Memory B cell (primary cell): Measurements from ENCODE around the gene SPATS2L.

ENCODE experiments used
- ATAC-seq: fragments of 150-1000 bp; cut with Tn5 transposase; 2 replicates; pipeline ENCODE4 v1.10.0; 2021; ENCODE audit warnings: low read depth, mild to moderate bottlenecking, moderate library complexity
- DNase-seq, 2 donors: peaks; one replicate each; pipeline ENCODE4 v3.0.0; 2022; ENCODE audit warnings: low spot score in 2 of 2
- H3K27ac Mint-ChIP-seq: one replicate; pipeline ENCODE4 v1.8.0; 2022; ENCODE audit warnings: mild to moderate bottlenecking, moderate library complexity, mixed read lengths
- H3K27me3 Mint-ChIP-seq: one replicate; pipeline ENCODE4 v1.8.0; 2022; ENCODE audit warnings: mixed read lengths
- H3K36me3 Mint-ChIP-seq: one replicate; pipeline ENCODE4 v1.8.0; 2022; ENCODE audit warnings: mild to moderate bottlenecking, mixed read lengths
- H3K4me1 Mint-ChIP-seq: one replicate; pipeline ENCODE4 v1.8.0; 2022; ENCODE audit warnings: mixed read lengths
- H3K4me3 Mint-ChIP-seq: one replicate; pipeline ENCODE4 v1.8.0; 2022; ENCODE audit warnings: mild to moderate bottlenecking, moderate library complexity, mixed read lengths
- H3K9me3 Mint-ChIP-seq: one replicate; pipeline ENCODE4 v1.8.0; 2022; ENCODE audit warnings: mixed read lengths

Gene SPATS2L

GRCh38 chr2:200376513-200377354 is 70.2 kb downstream of the SPATS2L start:
- no peak overlapping the region for H3K4me3 Mint-ChIP-seq
- H3K36me3 Mint-ChIP-seq: no peaks in the 10 kb centered on the region
- no peaks in the 10 kb centered on the region for H3K27me3 Mint-ChIP-seq
- H3K4me1 Mint-ChIP-seq: peaks cover 12% of the 10 kb centered on the region
- H3K27ac Mint-ChIP-seq: no peak overlapping the region
- DNase-seq (no peak), ATAC-seq (no peak)
- H3K9me3 Mint-ChIP-seq: no peaks in the 10 kb centered on the region

- Mint-ChIP-seq H3K4me1 (peaks cover 12% of the 10 kb centered on the region), H3K9me3 (no peaks in the 10 kb centered on the region), H3K4me3 (no peak overlapping the region), H3K27ac (no peak overlapping the region), H3K36me3 (no peaks in the 10 kb centered on the region), H3K27me3 (no peaks in the 10 kb centered on the region)
- no peak for DNase-seq
- ATAC-seq: no peak
Observed at GRCh38 chr2:200377355-200378336, 71.2 kb downstream of the SPATS2L start.

- Mint-ChIP-seq H3K4me1 (peaks cover 12% of the 10 kb centered on the region), H3K27ac (no peak overlapping the region)
Observed at GRCh38 chr2:200378652-200379290, 72.3 kb downstream of the SPATS2L start.

GRCh38 chr2:200379481-200380090 is 73.1 kb downstream of the SPATS2L start:
- Mint-ChIP-seq H3K4me3 (peak overlapping the region; percentile 29), H3K27me3 (no peaks in the 10 kb centered on the region), H3K36me3 (no peaks in the 10 kb centered on the region), H3K9me3 (no peaks in the 10 kb centered on the region), H3K27ac (no peak overlapping the region), H3K4me1 (peaks cover 6% of the 10 kb centered on the region)
- DNase-seq (no peak), ATAC-seq (no peak)

More at GRCh38 chr2:200378652-200379290, 72.3 kb downstream of the SPATS2L start:
- ATAC-seq (no peak), DNase-seq (no peak)
- Mint-ChIP-seq H3K9me3 (no peaks in the 10 kb centered on the region), H3K4me3 (no peak overlapping the region), H3K27me3 (no peaks in the 10 kb centered on the region), H3K36me3 (no peaks in the 10 kb centered on the region)

- DNase-seq (no peak), ATAC-seq (no peak)
- H3K27ac Mint-ChIP-seq: no peak overlapping the region
- peaks cover 6% of the 10 kb centered on the region for H3K4me1 Mint-ChIP-seq
- peak overlapping the region; percentile 22 for H3K4me3 Mint-ChIP-seq
- no peaks in the 10 kb centered on the region for H3K9me3 Mint-ChIP-seq
- no peaks in the 10 kb centered on the region for H3K27me3 Mint-ChIP-seq
- H3K36me3 Mint-ChIP-seq: no peaks in the 10 kb centered on the region
Observed at GRCh38 chr2:200380091-200380561, 73.6 kb downstream of the SPATS2L start.

- H3K4me1 Mint-ChIP-seq: peaks cover 6% of the 10 kb centered on the region
- H3K4me3 Mint-ChIP-seq: no peak overlapping the region
- H3K27ac Mint-ChIP-seq: no peak overlapping the region
- no peaks in the 10 kb centered on the region for H3K36me3 Mint-ChIP-seq
- DNase-seq: no peak
- H3K9me3 Mint-ChIP-seq: no peaks in the 10 kb centered on the region
- no peaks in the 10 kb centered on the region for H3K27me3 Mint-ChIP-seq
- no peak for ATAC-seq
Observed at GRCh38 chr2:200380833-200381542, 74.5 kb downstream of the SPATS2L start.

GRCh38 chr2:200382874-200383273 is 76.4 kb downstream of the SPATS2L start:
- Mint-ChIP-seq H3K4me3 (no peak overlapping the region), H3K36me3 (no peaks in the 10 kb centered on the region), H3K4me1 (peaks cover 6% of the 10 kb centered on the region), H3K27me3 (no peaks in the 10 kb centered on the region), H3K27ac (no peak overlapping the region), H3K9me3 (no peaks in the 10 kb centered on the region)
- no peak for DNase-seq
- ATAC-seq: no peak

GRCh38 chr2:200383380-200384110 is 77.1 kb downstream of the SPATS2L start:
- DNase-seq: no peak
- Mint-ChIP-seq H3K4me3 (no peak overlapping the region), H3K4me1 (peaks cover 6% of the 10 kb centered on the region)

GRCh38 chr2:200385063-200385635 is 78.7 kb downstream of the SPATS2L start:
- no peak overlapping the region for H3K27ac Mint-ChIP-seq
- ATAC-seq (no peak), DNase-seq (no peak)
- no peaks in the 10 kb centered on the region for H3K36me3 Mint-ChIP-seq
- no peak overlapping the region for H3K4me3 Mint-ChIP-seq
- peaks cover 1% of the 10 kb centered on the region for H3K9me3 Mint-ChIP-seq
- peaks cover 2% of the 10 kb centered on the region for H3K27me3 Mint-ChIP-seq
- H3K4me1 Mint-ChIP-seq: peaks cover 3% of the 10 kb centered on the region

More at GRCh38 chr2:200383380-200384110, 77.1 kb downstream of the SPATS2L start:
- H3K36me3 Mint-ChIP-seq: no peaks in the 10 kb centered on the region
- H3K27me3 Mint-ChIP-seq: peaks cover 2% of the 10 kb centered on the region
- peaks cover 1% of the 10 kb centered on the region for H3K9me3 Mint-ChIP-seq
- H3K27ac Mint-ChIP-seq: no peak overlapping the region
- peak; percentile 56 for ATAC-seq

GRCh38 chr2:200393191-200393590 is 86.7 kb downstream of the SPATS2L start:
- peaks cover 8% of the 10 kb centered on the region for H3K27me3 Mint-ChIP-seq
- peaks cover 4% of the 10 kb centered on the region for H3K4me1 Mint-ChIP-seq
- no peak overlapping the region for H3K27ac Mint-ChIP-seq
- ATAC-seq: no peak
- H3K36me3 Mint-ChIP-seq: no peaks in the 10 kb centered on the region
- no peak for DNase-seq
- peaks cover 1% of the 10 kb centered on the region for H3K9me3 Mint-ChIP-seq
- no peak overlapping the region for H3K4me3 Mint-ChIP-seq

- H3K4me3 Mint-ChIP-seq: no peak overlapping the region
- H3K36me3 Mint-ChIP-seq: no peaks in the 10 kb centered on the region
- peaks cover 7% of the 10 kb centered on the region for H3K27me3 Mint-ChIP-seq
- peaks cover 4% of the 10 kb centered on the region for H3K4me1 Mint-ChIP-seq
- ATAC-seq (no peak), DNase-seq (no peak)
- no peaks in the 10 kb centered on the region for H3K9me3 Mint-ChIP-seq
- H3K27ac Mint-ChIP-seq: no peak overlapping the region
Observed at GRCh38 chr2:200394045-200394444, 87.6 kb downstream of the SPATS2L start.

GRCh38 chr2:200396781-200397242 is 90.3 kb downstream of the SPATS2L start:
- DNase-seq (no peak), ATAC-seq (no peak)
- H3K27me3 Mint-ChIP-seq: peaks cover 4% of the 10 kb centered on the region
- no peak overlapping the region for H3K4me3 Mint-ChIP-seq
- no peaks in the 10 kb centered on the region for H3K9me3 Mint-ChIP-seq
- H3K36me3 Mint-ChIP-seq: no peaks in the 10 kb centered on the region
- no peak overlapping the region for H3K27ac Mint-ChIP-seq
- H3K4me1 Mint-ChIP-seq: peaks cover 4% of the 10 kb centered on the region
